ENCODE results near the gene HTR4.
"Not testable (repeated sequence)": the region's sequence is repeated elsewhere in the genome, so short reads cannot be mapped to it uniquely, and the experiment has no call there.

HTR4 gene

DNA sequence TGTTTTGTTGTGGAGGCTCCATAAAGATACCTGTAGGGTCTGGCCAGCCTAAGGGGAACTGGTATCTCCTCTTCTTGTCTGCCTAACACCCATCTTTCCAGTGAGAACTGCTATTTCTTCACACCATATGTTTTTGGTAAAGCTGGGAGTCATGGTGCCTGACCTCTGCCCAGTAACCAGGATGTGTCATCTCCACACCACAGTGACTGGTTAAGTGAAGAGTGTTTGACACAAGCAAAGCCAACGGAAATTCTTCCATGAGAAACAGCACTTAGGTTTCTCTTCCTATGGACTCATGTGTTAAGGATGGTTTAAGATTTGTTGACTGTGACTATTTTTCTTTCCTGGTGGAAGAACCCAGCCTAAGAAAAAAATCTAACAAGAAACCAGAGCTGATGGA lies 111.5 kb downstream of the HTR4 start:
- Histone ChIP-seq H3K9me3 (ENCODE audit: control insufficient read depth in 2 of 2, low read length in 2 of 2) (no peaks in the 10 kb centered on the region), H3K27me3 (ENCODE audit: control insufficient read depth in 2 of 2, insufficient read depth in 2 of 2, low read length in 2 of 2) (no peaks in the 10 kb centered on the region), H3K27ac (ENCODE audit: low read depth in 2 of 2, low read length in 2 of 2) (no peak overlapping the region), H3K9ac (ENCODE audit: low read depth in 1 of 2, low read length in 2 of 2) (no peak overlapping the region), H3K36me3 (ENCODE audit: control insufficient read depth in 2 of 2, insufficient read depth in 2 of 2, low read length in 2 of 2) (no peaks in the 10 kb centered on the region), H3K4me3 (ENCODE audit: low read length in 2 of 2) (no peak overlapping the region), H3K4me1 (ENCODE audit: control insufficient read depth in 2 of 2, insufficient read depth in 2 of 2, low read length in 2 of 2) (no peaks in the 10 kb centered on the region)

DNA sequence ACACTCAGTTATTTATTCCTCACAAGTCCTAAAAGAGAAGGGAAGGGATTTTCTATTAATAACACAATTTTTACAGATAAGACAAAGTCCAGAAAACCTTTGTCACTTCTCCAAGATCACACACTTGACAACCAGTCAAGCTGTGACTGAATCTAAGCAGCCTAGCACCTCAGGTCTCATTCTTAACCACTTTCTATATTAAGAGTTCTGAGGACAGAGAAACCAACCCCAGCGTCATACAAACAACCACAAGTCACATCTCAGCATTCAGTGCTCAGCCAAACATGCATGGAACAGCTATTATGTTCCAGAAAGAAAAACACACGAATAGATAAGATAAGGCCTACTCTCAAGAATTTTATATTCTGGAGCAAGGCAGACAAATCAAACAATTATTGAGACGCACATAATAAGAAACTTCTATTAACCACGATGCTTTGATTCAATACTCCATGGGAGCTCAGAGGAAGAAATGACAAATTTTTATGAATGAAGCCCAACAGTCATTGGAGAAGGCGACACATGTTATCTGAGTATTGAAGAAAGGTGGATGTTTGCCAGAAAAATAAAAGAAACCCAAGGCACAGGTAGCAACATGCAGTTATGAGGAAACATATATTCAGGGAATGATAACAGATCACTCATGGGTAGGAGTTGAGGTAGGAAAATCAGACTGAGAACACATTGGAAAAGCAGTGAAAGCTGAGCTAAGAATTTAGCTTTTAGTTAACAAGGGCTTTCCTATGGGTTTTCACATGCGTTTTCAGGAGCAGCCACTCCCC lies 113.1 kb downstream of the HTR4 start:
- Histone ChIP-seq H3K27ac (ENCODE audit: low read depth in 2 of 2, low read length in 2 of 2) (no peak overlapping the region), H3K4me3 (ENCODE audit: low read length in 2 of 2) (no peak overlapping the region), H3K9ac (ENCODE audit: low read depth in 1 of 2, low read length in 2 of 2) (no peak overlapping the region), H3K9me3 (ENCODE audit: control insufficient read depth in 2 of 2, low read length in 2 of 2) (no peaks in the 10 kb centered on the region), H3K36me3 (ENCODE audit: control insufficient read depth in 2 of 2, insufficient read depth in 2 of 2, low read length in 2 of 2) (no peaks in the 10 kb centered on the region), H3K4me1 (ENCODE audit: control insufficient read depth in 2 of 2, insufficient read depth in 2 of 2, low read length in 2 of 2) (no peaks in the 10 kb centered on the region), H3K27me3 (ENCODE audit: control insufficient read depth in 2 of 2, insufficient read depth in 2 of 2, low read length in 2 of 2) (no peaks in the 10 kb centered on the region)

- Histone ChIP-seq H3K4me3 (ENCODE audit: low read length in 2 of 2) (no peak overlapping the region), H3K9ac (ENCODE audit: low read depth in 1 of 2, low read length in 2 of 2) (no peak overlapping the region), H3K27ac (ENCODE audit: low read depth in 2 of 2, low read length in 2 of 2) (no peak overlapping the region)
These were observed 113.7 kb downstream of the HTR4 start for GRCh38 chr5:148540647-148541046.

DNA sequence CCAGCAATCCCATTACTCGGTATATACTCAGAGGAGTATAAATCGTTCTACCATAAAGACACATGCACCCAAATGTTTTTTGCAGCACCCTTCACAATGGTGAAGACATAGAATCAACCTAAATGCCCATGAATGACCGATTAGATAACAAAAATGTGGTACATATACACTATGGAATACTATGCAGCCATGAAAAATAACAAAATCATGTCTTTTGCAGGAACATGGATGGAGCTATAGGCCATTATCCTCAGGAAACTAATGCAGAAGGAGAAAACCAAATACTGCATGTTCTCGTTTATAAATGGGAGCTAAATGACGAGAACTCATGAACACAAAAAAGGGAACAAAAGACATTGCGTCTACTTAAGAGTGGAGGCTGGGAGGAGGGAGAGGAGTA lies 114.5 kb downstream of the HTR4 start:
- no peaks in the 10 kb centered on the region for H3K4me1 ChIP-seq (ENCODE audit: control insufficient read depth in 2 of 2, insufficient read depth in 2 of 2, low read length in 2 of 2)
- H3K27me3 ChIP-seq (ENCODE audit: control insufficient read depth in 2 of 2, insufficient read depth in 2 of 2, low read length in 2 of 2) = no peaks in the 10 kb centered on the region
- no peak overlapping the region for H3K4me3 ChIP-seq (ENCODE audit: low read length in 2 of 2)
- no peaks in the 10 kb centered on the region for H3K36me3 ChIP-seq (ENCODE audit: control insufficient read depth in 2 of 2, insufficient read depth in 2 of 2, low read length in 2 of 2)
- H3K9ac ChIP-seq (ENCODE audit: low read depth in 1 of 2, low read length in 2 of 2) = no peak overlapping the region
- H3K27ac ChIP-seq (ENCODE audit: low read depth in 2 of 2, low read length in 2 of 2) = no peak overlapping the region
- no peaks in the 10 kb centered on the region for H3K9me3 ChIP-seq (ENCODE audit: control insufficient read depth in 2 of 2, low read length in 2 of 2)

More at GRCh38 chr5:148540647-148541046, 113.7 kb downstream of the HTR4 start:
- Histone ChIP-seq H3K4me1 (ENCODE audit: control insufficient read depth in 2 of 2, insufficient read depth in 2 of 2, low read length in 2 of 2) (no peaks in the 10 kb centered on the region), H3K9me3 (ENCODE audit: control insufficient read depth in 2 of 2, low read length in 2 of 2) (no peaks in the 10 kb centered on the region), H3K36me3 (ENCODE audit: control insufficient read depth in 2 of 2, insufficient read depth in 2 of 2, low read length in 2 of 2) (no peaks in the 10 kb centered on the region), H3K27me3 (ENCODE audit: control insufficient read depth in 2 of 2, insufficient read depth in 2 of 2, low read length in 2 of 2) (no peaks in the 10 kb centered on the region)

DNA sequence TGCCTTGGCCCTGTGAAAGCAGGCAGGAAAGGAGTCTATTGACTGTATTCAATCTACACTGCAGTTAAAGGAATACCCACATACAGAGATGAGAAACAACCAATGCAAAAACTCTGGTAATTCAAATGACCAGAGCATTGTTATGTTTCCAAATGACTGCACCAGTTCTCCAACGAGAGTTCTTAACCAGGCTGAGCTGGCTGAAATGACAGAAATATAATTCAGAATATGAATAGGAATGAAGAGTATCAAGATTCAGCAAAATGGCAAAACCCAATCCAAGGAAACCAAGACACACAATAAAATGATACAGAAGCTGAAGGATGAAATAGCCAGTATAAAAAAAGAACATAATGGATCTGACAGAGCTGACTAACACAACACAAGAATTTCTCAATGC lies 119.1 kb downstream of the HTR4 start:
- Histone ChIP-seq H3K4me3 (ENCODE audit: low read length in 2 of 2) (no peak overlapping the region), H3K27me3 (ENCODE audit: control insufficient read depth in 2 of 2, insufficient read depth in 2 of 2, low read length in 2 of 2) (no peaks in the 10 kb centered on the region), H3K36me3 (ENCODE audit: control insufficient read depth in 2 of 2, insufficient read depth in 2 of 2, low read length in 2 of 2) (no peaks in the 10 kb centered on the region), H3K4me1 (ENCODE audit: control insufficient read depth in 2 of 2, insufficient read depth in 2 of 2, low read length in 2 of 2) (no peaks in the 10 kb centered on the region), H3K27ac (ENCODE audit: low read depth in 2 of 2, low read length in 2 of 2) (no peak overlapping the region), H3K9me3 (ENCODE audit: control insufficient read depth in 2 of 2, low read length in 2 of 2) (peaks cover 0 to 2% of the 10 kb centered on the region in 2 donors), H3K9ac (ENCODE audit: low read depth in 1 of 2, low read length in 2 of 2) (no peak overlapping the region)

- H3K27ac ChIP-seq (ENCODE audit: low read depth in 2 of 2, low read length in 2 of 2) = no peak overlapping the region
- peaks cover 0 to 2% of the 10 kb centered on the region in 2 donors for H3K9me3 ChIP-seq (ENCODE audit: control insufficient read depth in 2 of 2, low read length in 2 of 2)
- no peaks in the 10 kb centered on the region for H3K27me3 ChIP-seq (ENCODE audit: control insufficient read depth in 2 of 2, insufficient read depth in 2 of 2, low read length in 2 of 2)
- H3K9ac ChIP-seq (ENCODE audit: low read depth in 1 of 2, low read length in 2 of 2) = no peak overlapping the region
- H3K36me3 ChIP-seq (ENCODE audit: control insufficient read depth in 2 of 2, insufficient read depth in 2 of 2, low read length in 2 of 2) = no peaks in the 10 kb centered on the region
- H3K4me1 ChIP-seq (ENCODE audit: control insufficient read depth in 2 of 2, insufficient read depth in 2 of 2, low read length in 2 of 2) = no peaks in the 10 kb centered on the region
- no peak overlapping the region for H3K4me3 ChIP-seq (ENCODE audit: low read length in 2 of 2)
These were observed 121.2 kb downstream of the HTR4 start for GRCh38 chr5:148532969-148533670.

DNA sequence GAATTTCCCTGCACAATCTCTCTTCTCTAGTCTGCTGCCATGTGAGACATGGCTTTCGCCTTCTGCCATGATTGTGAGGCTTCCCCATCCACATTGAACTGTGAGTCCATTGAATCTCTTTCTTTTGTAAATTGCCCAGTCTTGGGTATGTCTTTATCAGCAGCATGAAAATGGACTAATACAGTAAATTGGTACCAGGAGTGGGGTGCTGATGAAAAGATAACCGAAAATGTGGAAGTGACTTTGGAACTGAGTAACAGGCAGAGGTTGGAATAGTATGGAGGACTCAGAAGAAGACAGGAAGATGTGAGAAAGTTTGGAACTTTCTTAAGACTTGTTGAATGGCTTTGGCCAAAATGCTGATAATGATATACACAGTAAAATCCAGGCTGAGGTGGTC lies 124.9 kb downstream of the HTR4 start:
- not testable (repeated sequence) for H3K4me3 ChIP-seq (ENCODE audit: low read length in 2 of 2); H3K9me3 ChIP-seq (ENCODE audit: control insufficient read depth in 2 of 2, low read length in 2 of 2); H3K27ac ChIP-seq (ENCODE audit: low read depth in 2 of 2, low read length in 2 of 2); H3K9ac ChIP-seq (ENCODE audit: low read depth in 1 of 2, low read length in 2 of 2); H3K27me3 ChIP-seq (ENCODE audit: control insufficient read depth in 2 of 2, insufficient read depth in 2 of 2, low read length in 2 of 2); H3K36me3 ChIP-seq (ENCODE audit: control insufficient read depth in 2 of 2, insufficient read depth in 2 of 2, low read length in 2 of 2); H3K4me1 ChIP-seq (ENCODE audit: control insufficient read depth in 2 of 2, insufficient read depth in 2 of 2, low read length in 2 of 2)

DNA sequence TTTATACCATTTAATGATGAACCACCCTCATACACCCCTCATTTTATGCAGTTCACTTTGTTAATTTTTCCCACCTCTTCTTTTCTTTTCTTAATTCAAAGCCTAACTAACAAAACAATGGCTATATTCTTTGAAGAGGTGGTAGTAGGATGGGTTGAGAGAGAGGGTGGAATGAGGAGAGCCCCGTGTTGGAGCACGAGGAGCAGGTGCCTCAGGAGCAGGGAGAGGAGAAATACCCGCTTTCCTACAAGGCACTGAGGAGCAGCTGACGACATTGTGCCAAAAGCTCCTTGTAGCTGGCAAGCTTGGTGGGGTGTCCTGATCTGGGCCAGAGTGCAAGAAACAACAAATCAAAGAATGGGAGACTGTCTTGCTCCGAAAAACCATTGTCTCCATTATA lies 129.6 kb downstream of the HTR4 start:
- H3K27ac ChIP-seq (ENCODE audit: low read depth in 2 of 2, low read length in 2 of 2) = no peak overlapping the region
- H3K4me1 ChIP-seq (ENCODE audit: control insufficient read depth in 2 of 2, insufficient read depth in 2 of 2, low read length in 2 of 2) = no peaks in the 10 kb centered on the region
- H3K9ac ChIP-seq (ENCODE audit: low read depth in 1 of 2, low read length in 2 of 2) = no peak overlapping the region
- H3K36me3 ChIP-seq (ENCODE audit: control insufficient read depth in 2 of 2, insufficient read depth in 2 of 2, low read length in 2 of 2) = no peaks in the 10 kb centered on the region
- H3K4me3 ChIP-seq (ENCODE audit: low read length in 2 of 2) = no peak overlapping the region
- no peaks in the 10 kb centered on the region for H3K27me3 ChIP-seq (ENCODE audit: control insufficient read depth in 2 of 2, insufficient read depth in 2 of 2, low read length in 2 of 2)
- H3K9me3 ChIP-seq (ENCODE audit: control insufficient read depth in 2 of 2, low read length in 2 of 2) = no peaks in the 10 kb centered on the region

GRCh38 chr5:148523139-148523538 lies 131.2 kb downstream of the HTR4 start:
- no peak overlapping the region for H3K4me3 ChIP-seq (ENCODE audit: low read length in 2 of 2)

GRCh38 chr5:148515460-148515859 lies 138.9 kb downstream of the HTR4 start:
- Histone ChIP-seq H3K27me3 (ENCODE audit: control insufficient read depth in 2 of 2, insufficient read depth in 2 of 2, low read length in 2 of 2) (no peaks in the 10 kb centered on the region), H3K36me3 (ENCODE audit: control insufficient read depth in 2 of 2, insufficient read depth in 2 of 2, low read length in 2 of 2) (no peaks in the 10 kb centered on the region), H3K9ac (ENCODE audit: low read depth in 1 of 2, low read length in 2 of 2) (no peak overlapping the region), H3K4me1 (ENCODE audit: control insufficient read depth in 2 of 2, insufficient read depth in 2 of 2, low read length in 2 of 2) (no peaks in the 10 kb centered on the region), H3K4me3 (ENCODE audit: low read length in 2 of 2) (no peak overlapping the region), H3K27ac (ENCODE audit: low read depth in 2 of 2, low read length in 2 of 2) (no peak overlapping the region), H3K9me3 (ENCODE audit: control insufficient read depth in 2 of 2, low read length in 2 of 2) (no peaks in the 10 kb centered on the region)

More at GRCh38 chr5:148523139-148523538, 131.2 kb downstream of the HTR4 start:
- Histone ChIP-seq H3K9me3 (ENCODE audit: control insufficient read depth in 2 of 2, low read length in 2 of 2) (no peaks in the 10 kb centered on the region), H3K4me1 (ENCODE audit: control insufficient read depth in 2 of 2, insufficient read depth in 2 of 2, low read length in 2 of 2) (no peaks in the 10 kb centered on the region), H3K9ac (ENCODE audit: low read depth in 1 of 2, low read length in 2 of 2) (no peak overlapping the region), H3K27ac (ENCODE audit: low read depth in 2 of 2, low read length in 2 of 2) (no peak overlapping the region), H3K27me3 (ENCODE audit: control insufficient read depth in 2 of 2, insufficient read depth in 2 of 2, low read length in 2 of 2) (no peaks in the 10 kb centered on the region), H3K36me3 (ENCODE audit: control insufficient read depth in 2 of 2, insufficient read depth in 2 of 2, low read length in 2 of 2) (no peaks in the 10 kb centered on the region)

Data from mucosa of rectum (tissue), 2 donors.